ENCODE data around the gene PPP4R1.
A peak's percentile ranks its signal among the peaks of the same experiment; 100 is the strongest.

Gene PPP4R1

GRCh38 chr18:9616049-9616448 is 1.7 kb upstream of the PPP4R1 start:
- Histone ChIP-seq H4K20me1 (ENCODE audit: insufficient read depth, low read length, poor library complexity, severe bottlenecking) (peaks cover 25% of the 10 kb centered on the region), H3K4me1 (ENCODE audit: insufficient read depth, low read length, poor library complexity, severe bottlenecking) (peaks cover 43% of the 10 kb centered on the region), H3K27me3 (ENCODE audit: insufficient read depth, low read length, poor library complexity, severe bottlenecking) (no peaks in the 10 kb centered on the region), H3K4me3 (ENCODE audit: low read length, poor library complexity, severe bottlenecking) (peak overlapping the region; percentile 77), H3K9me2 (replicated peaks; ENCODE audit: low read depth, low read length) (no peaks in the 10 kb centered on the region), H3K4me2 (ENCODE audit: low read depth, low read length, poor library complexity, severe bottlenecking) (peak overlapping the region; percentile 80), H3K79me2 (ENCODE audit: insufficient read depth, low read length) (peaks cover 37% of the 10 kb centered on the region), H3K9ac (ENCODE audit: low read depth, low read length, poor library complexity, severe bottlenecking) (no peak overlapping the region), H3K9me3 (ENCODE audit: insufficient read depth, low read depth, low read length) (no peaks in the 10 kb centered on the region), H2AFZ (ENCODE audit: low read length) (no peak overlapping the region), H3F3A (ENCODE audit: low read depth) (peaks cover 9% of the 10 kb centered on the region; the same call in 1 of the 2 replicates), H3K36me3 (ENCODE audit: insufficient read depth, low read length) (no peaks in the 10 kb centered on the region)
- TF ChIP-seq EZH2phosphoT487 (IDR thresholded peaks at IDR 0.05; ENCODE audit: borderline replicate concordance): no peak
- no peak for TF ChIP-seq CTCF (conservative IDR thresholded peaks at IDR 0.05; ENCODE audit: low read length)

DNA sequence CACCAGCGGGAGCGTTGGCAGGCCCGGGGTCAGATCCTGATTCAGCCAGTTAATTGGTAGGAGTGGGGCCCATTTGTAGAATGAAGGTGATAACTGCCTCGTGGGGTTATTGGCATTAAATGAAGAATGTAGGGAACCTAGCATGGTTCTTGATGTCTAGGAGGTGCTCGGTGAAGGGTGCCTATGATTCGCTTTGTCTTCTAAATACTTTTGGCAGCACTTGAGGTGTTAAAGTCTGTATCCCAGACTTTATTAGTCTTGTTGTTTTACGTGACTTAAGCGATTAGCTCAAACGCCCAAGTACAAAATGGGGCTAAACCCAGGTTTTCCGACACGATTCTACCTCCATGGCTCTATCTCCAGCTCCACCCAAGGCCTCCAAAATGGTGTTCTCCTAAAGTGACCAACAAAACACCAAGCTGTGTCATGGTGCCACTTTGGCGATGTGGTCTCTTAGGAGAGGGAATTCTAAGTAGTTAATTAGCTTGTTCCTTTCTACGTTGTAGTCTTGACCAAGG is 980 bp upstream of the PPP4R1 start:
- H3K4me3 ChIP-seq (ENCODE audit: low read length, poor library complexity, severe bottlenecking): peak overlapping the region; percentile 77
- H4K20me1 ChIP-seq (ENCODE audit: insufficient read depth, low read length, poor library complexity, severe bottlenecking): peaks cover 32% of the 10 kb centered on the region
- no peaks in the 10 kb centered on the region for H3K9me3 ChIP-seq (ENCODE audit: insufficient read depth, low read depth, low read length)
- H3K27me3 ChIP-seq (ENCODE audit: insufficient read depth, low read length, poor library complexity, severe bottlenecking): no peaks in the 10 kb centered on the region
- peaks cover 9% of the 10 kb centered on the region; the same call in 1 of the 2 replicates for H3F3A ChIP-seq (ENCODE audit: low read depth)
- peaks cover 50% of the 10 kb centered on the region for H3K4me1 ChIP-seq (ENCODE audit: insufficient read depth, low read length, poor library complexity, severe bottlenecking)
- peaks cover 44% of the 10 kb centered on the region for H3K79me2 ChIP-seq (ENCODE audit: insufficient read depth, low read length)
- H3K9ac ChIP-seq (ENCODE audit: low read depth, low read length, poor library complexity, severe bottlenecking): peak overlapping the region; percentile 78
- no peaks in the 10 kb centered on the region for H3K36me3 ChIP-seq (ENCODE audit: insufficient read depth, low read length)
- H3K4me2 ChIP-seq (ENCODE audit: low read depth, low read length, poor library complexity, severe bottlenecking): peak overlapping the region; percentile 80
- peak overlapping the region; percentile 75 for H2AFZ ChIP-seq (ENCODE audit: low read length)
- no peaks in the 10 kb centered on the region for H3K9me2 ChIP-seq (replicated peaks; ENCODE audit: low read depth, low read length)
- TF ChIP-seq CTCF (conservative IDR thresholded peaks at IDR 0.05; ENCODE audit: low read length): no peak
- TF ChIP-seq EZH2phosphoT487 (IDR thresholded peaks at IDR 0.05; ENCODE audit: borderline replicate concordance): no peak

GRCh38 chr18:9613550-9614400 is 584 bp downstream of the PPP4R1 start:
- Histone ChIP-seq H3K4me2 (ENCODE audit: low read depth, low read length, poor library complexity, severe bottlenecking) (peak overlapping the region; percentile 94), H3K4me3 (ENCODE audit: low read length, poor library complexity, severe bottlenecking) (peak overlapping the region; percentile 91), H4K20me1 (ENCODE audit: insufficient read depth, low read length, poor library complexity, severe bottlenecking) (peaks cover 48% of the 10 kb centered on the region), H2AFZ (ENCODE audit: low read length) (peak overlapping the region; percentile 80), H3K36me3 (ENCODE audit: insufficient read depth, low read length) (no peaks in the 10 kb centered on the region), H3K27me3 (ENCODE audit: insufficient read depth, low read length, poor library complexity, severe bottlenecking) (no peaks in the 10 kb centered on the region), H3K9ac (ENCODE audit: low read depth, low read length, poor library complexity, severe bottlenecking) (peak overlapping the region; percentile 84), H3K9me2 (replicated peaks; ENCODE audit: low read depth, low read length) (no peaks in the 10 kb centered on the region), H3K9me3 (ENCODE audit: insufficient read depth, low read depth, low read length) (no peaks in the 10 kb centered on the region), H3K4me1 (ENCODE audit: insufficient read depth, low read length, poor library complexity, severe bottlenecking) (peaks cover 58% of the 10 kb centered on the region), H3K79me2 (ENCODE audit: insufficient read depth, low read length) (peaks cover 60% of the 10 kb centered on the region), H3F3A (ENCODE audit: low read depth) (peaks cover 6% of the 10 kb centered on the region; the same call in 1 of the 2 replicates)
- TF ChIP-seq EZH2phosphoT487 (IDR thresholded peaks at IDR 0.05; ENCODE audit: borderline replicate concordance) (no peak), CTCF (conservative IDR thresholded peaks at IDR 0.05; ENCODE audit: low read length) (no peak)

Measured in Loucy (cell line).